K562 (cell line): ENCODE measurements around the gene ATF4. TPM values are rescaled to one million over a fixed set of nuclear protein-coding genes. Genes with fewer than 3 reads are reported as not detected.

Experiments
- ARID1B ChIP-seq: fragments of 450-650 bp; IDR thresholded peaks from 2 replicates; pipeline ENCODE4 v1.6.1; 2016; ENCODE audit warnings: antibody characterized with exemption, mild to moderate bottlenecking, inconsistent platforms
- BRF1 ChIP-seq: IDR thresholded peaks from 3 replicates; pipeline ENCODE4 v1.6.1; 2011; ENCODE audit warnings: borderline replicate concordance, mild to moderate bottlenecking; ENCODE audit not compliant: insufficient read length; ENCODE audit errors: extremely low read depth
- CXXC5 ChIP-seq: fragments of 250-450 bp; sonication (Bioruptor Pico); IDR thresholded peaks from 2 replicates; pipeline ENCODE4 v1.8.0; 2022; ENCODE audit warnings: inconsistent platforms, mild to moderate bottlenecking, moderate library complexity
- GATA2 ChIP-seq: sonication (generic); formaldehyde crosslinking; IDR thresholded peaks from 2 replicates; pipeline ENCODE4 v1.4.0; 2020; ENCODE audit warnings: mild to moderate bottlenecking, missing genetic modification reagents
- GTF2A2 ChIP-seq: IDR thresholded peaks from 2 replicates; pipeline ENCODE4 v1.6.1; 2016; ENCODE audit warnings: mild to moderate bottlenecking, missing genetic modification characterization, missing compliant biosample characterization
- HNRNPK ChIP-seq: fragments of 200-400 bp; formaldehyde crosslinking; IDR thresholded peaks from one replicate; pipeline ENCODE4 v1.6.1; 2018; ENCODE audit warnings: mild to moderate bottlenecking, low read depth, low read length; ENCODE audit not compliant: poor library complexity, severe bottlenecking
- JUNB ChIP-seq: fragments of 450-650 bp; formaldehyde crosslinking; conservative IDR thresholded peaks from 2 replicates; pipeline ENCODE4 v1.4.0; 2020; ENCODE audit warnings: mild to moderate bottlenecking
- KDM5B ChIP-seq: fragments of 200-600 bp; sonication (generic); IDR thresholded peaks from 2 replicates; pipeline ENCODE4 v1.6.1; 2012; ENCODE audit warnings: low read depth, mild to moderate bottlenecking, moderate library complexity, low read length, control low read depth, inconsistent platforms; ENCODE audit not compliant: insufficient replicate concordance
- NBN ChIP-seq: fragments of 450-650 bp; IDR thresholded peaks from 2 replicates; pipeline ENCODE4 v1.6.1; 2016; ENCODE audit warnings: low read depth, mild to moderate bottlenecking
- NCOR1 ChIP-seq: fragments of 450-650 bp; IDR thresholded peaks from 2 replicates; pipeline ENCODE4 v1.6.1; 2016; ENCODE audit warnings: mild to moderate bottlenecking, moderate library complexity
- NFRKB ChIP-seq: fragments of 450-650 bp; IDR thresholded peaks from 2 replicates; pipeline ENCODE4 v1.6.1; 2016; ENCODE audit warnings: low read depth
- RBM17 ChIP-seq: fragments of 200-400 bp; formaldehyde crosslinking; IDR thresholded peaks from 2 replicates; pipeline ENCODE4 v1.6.1; 2017; ENCODE audit warnings: low read depth, mild to moderate bottlenecking, low read length, borderline replicate concordance
- TAF9B ChIP-seq: fragments of 450-650 bp; IDR thresholded peaks from 2 replicates; pipeline ENCODE4 v1.6.1; 2018; ENCODE audit warnings: mild to moderate bottlenecking; ENCODE audit not compliant: partially characterized antibody
- TOE1 ChIP-seq, 2 experiments: fragments of 450-650 bp in 1 of 2; sonication (generic) in 1 of 2; formaldehyde crosslinking in 1 of 2; IDR thresholded peaks; 2 replicates each; pipeline versions ENCODE4 v1.7.1 to v1.8.0; 2016 to 2022; ENCODE audit warnings: borderline replicate concordance in 2 of 2, mild to moderate bottlenecking in 2 of 2, antibody characterized with exemption in 1 of 2, inconsistent platforms in 1 of 2, low read depth in 1 of 2, missing genetic modification reagents in 1 of 2, moderate library complexity in 1 of 2
- XRCC5 ChIP-seq: fragments of 200-400 bp; formaldehyde crosslinking; IDR thresholded peaks from 2 replicates; pipeline ENCODE4 v1.6.1; 2017; ENCODE audit warnings: low read depth, mild to moderate bottlenecking, low read length
- ZC3H11A ChIP-seq: IDR thresholded peaks from 2 replicates; pipeline ENCODE4 v1.6.1; 2012; ENCODE audit warnings: low read depth, low read length, improper control_type of control experiment
- ZNF197 ChIP-seq: fragments of 200-800 bp; sonication (Bioruptor generic); IDR thresholded peaks from 2 replicates; pipeline ENCODE4 v1.6.1; 2016; ENCODE audit warnings: low read depth, missing genetic modification characterization, missing compliant biosample characterization
- ZNF766 ChIP-seq: fragments of 200-800 bp; sonication (Bioruptor generic); conservative IDR thresholded peaks from 2 replicates; pipeline ENCODE4 v1.6.1; 2016; ENCODE audit warnings: missing genetic modification characterization, missing compliant biosample characterization
- ZZZ3 ChIP-seq: fragments of 450-650 bp; IDR thresholded peaks from 2 replicates; pipeline ENCODE4 v1.6.1; 2016; ENCODE audit warnings: antibody characterized with exemption, mild to moderate bottlenecking, moderate library complexity
- polyA plus RNA-seq, 8 experiments: library from polyadenylated mRNA; depleted of rRNA in 4 of 8; stranded (reverse) in 5 of 8; unstranded in 3 of 8; fragments of >200 nt; fragmentation: Nextera tagmentation in 2 of 8; fragmentation: Illumina TruSeq in 1 of 8; extraction: Ambion mirVana in 2 of 8; extraction: Trizol in 1 of 8; gene quantifications; 2 replicates each; pipeline versions ENCODE4 v1.2.1 to v1.2.3, GENCODE V29; 2011 to 2014; ENCODE audit warnings: inconsistent platforms in 1 of 8, missing spikeins in 1 of 8
- total RNA-seq, 7 experiments: library from RNA; depleted of rRNA in 6 of 7; stranded (reverse); fragments of >200 nt in 6 of 7; fragmentation: Illumina TruSeq in 2 of 7; extraction: Trizol in 2 of 7; gene quantifications; 2 replicates each; pipeline versions ENCODE4 v1.2.1 to v1.2.3, GENCODE V29; 2011 to 2021; ENCODE audit warnings: low replicate concordance in 1 of 7
- TF ChIP-seq, protein P1 (sequence below), 2 experiments: fragments of 450-650 bp; IDR thresholded peaks; 2 replicates each; pipeline ENCODE4 v1.6.1; 2018; ENCODE audit warnings: mild to moderate bottlenecking in 2 of 2, low read depth in 1 of 2; ENCODE audit not compliant: partially characterized antibody in 2 of 2
- TF ChIP-seq, protein P2 (sequence below): fragments of 450-650 bp; IDR thresholded peaks from 2 replicates; pipeline ENCODE4 v1.7.1; 2018; ENCODE audit warnings: mild to moderate bottlenecking, low read depth; ENCODE audit not compliant: partially characterized antibody

The ATF4 gene
- total and polyA plus RNA-seq, 9 of the 15 experiments (the other 6 are each of a cell fraction or from before 2014, with no cell fraction given), result 93.1 to 723 (median 355) TPM

DNA sequence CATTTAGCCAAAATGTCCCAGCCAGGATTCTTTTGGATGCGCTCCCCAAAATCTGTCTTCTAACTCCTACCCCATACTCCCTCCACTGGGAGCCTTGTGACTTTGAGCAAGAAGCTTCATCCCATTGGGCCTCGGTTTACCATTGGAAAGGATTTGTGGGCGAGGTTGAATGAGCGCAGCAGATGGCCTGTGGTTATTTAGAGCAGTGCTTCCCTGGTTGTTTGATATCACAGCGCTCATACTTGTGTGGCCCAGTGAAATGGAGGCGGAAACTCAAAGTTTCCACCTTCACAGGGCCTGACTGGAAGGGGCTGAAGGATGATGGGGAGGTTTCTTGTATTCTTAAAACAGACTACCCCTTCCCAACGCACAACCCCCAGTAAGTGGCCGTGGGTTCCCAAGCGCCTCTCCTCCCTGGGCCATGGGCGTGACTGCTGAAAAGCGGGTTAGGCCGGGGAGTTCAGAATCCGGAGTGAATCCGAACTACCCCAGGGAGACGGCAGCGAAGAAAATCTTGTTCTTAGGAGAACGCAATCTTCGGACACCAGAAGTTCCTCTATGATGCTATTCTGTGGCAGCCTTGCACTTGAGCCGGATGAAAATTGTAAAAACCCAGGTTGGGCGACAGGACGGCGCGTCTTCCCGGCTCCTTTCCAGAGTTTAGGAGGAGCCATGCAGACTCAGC lies 1.2 kb upstream of the ATF4 start (continued):
- TF ChIP-seq, protein P1, sequence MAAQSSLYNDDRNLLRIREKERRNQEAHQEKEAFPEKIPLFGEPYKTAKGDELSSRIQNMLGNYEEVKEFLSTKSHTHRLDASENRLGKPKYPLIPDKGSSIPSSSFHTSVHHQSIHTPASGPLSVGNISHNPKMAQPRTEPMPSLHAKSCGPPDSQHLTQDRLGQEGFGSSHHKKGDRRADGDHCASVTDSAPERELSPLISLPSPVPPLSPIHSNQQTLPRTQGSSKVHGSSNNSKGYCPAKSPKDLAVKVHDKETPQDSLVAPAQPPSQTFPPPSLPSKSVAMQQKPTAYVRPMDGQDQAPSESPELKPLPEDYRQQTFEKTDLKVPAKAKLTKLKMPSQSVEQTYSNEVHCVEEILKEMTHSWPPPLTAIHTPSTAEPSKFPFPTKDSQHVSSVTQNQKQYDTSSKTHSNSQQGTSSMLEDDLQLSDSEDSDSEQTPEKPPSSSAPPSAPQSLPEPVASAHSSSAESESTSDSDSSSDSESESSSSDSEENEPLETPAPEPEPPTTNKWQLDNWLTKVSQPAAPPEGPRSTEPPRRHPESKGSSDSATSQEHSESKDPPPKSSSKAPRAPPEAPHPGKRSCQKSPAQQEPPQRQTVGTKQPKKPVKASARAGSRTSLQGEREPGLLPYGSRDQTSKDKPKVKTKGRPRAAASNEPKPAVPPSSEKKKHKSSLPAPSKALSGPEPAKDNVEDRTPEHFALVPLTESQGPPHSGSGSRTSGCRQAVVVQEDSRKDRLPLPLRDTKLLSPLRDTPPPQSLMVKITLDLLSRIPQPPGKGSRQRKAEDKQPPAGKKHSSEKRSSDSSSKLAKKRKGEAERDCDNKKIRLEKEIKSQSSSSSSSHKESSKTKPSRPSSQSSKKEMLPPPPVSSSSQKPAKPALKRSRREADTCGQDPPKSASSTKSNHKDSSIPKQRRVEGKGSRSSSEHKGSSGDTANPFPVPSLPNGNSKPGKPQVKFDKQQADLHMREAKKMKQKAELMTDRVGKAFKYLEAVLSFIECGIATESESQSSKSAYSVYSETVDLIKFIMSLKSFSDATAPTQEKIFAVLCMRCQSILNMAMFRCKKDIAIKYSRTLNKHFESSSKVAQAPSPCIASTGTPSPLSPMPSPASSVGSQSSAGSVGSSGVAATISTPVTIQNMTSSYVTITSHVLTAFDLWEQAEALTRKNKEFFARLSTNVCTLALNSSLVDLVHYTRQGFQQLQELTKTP (IDR thresholded peaks at IDR 0.05; ENCODE audit: low read depth in 1 of 2, partially characterized antibody in 2 of 2), result peak in 1 of 2 experiments; percentile 41
- TF ChIP-seq RBM17 (no peak), GATA2 (no peak), HNRNPK (no peak), TAF9B (peak; percentile 29), NBN (peak; percentile 80; the same call in 1 of the 2 replicates), ZNF197 (CRISPR knock-in tag) (no peak), BRF1 (no peak), NCOR1 (no peak), GTF2A2 (tag) (no peak), JUNB (CRISPR knock-in tag) (no peak), KDM5B (no peak), ZC3H11A (no peak), ARID1B (0 out of 2 replicates have a peak, but pooled peaks have one; percentile 35), CXXC5 (peak; percentile 44; the same call in 1 of the 2 replicates), XRCC5 (0 out of 2 replicates have a peak, but pooled peaks have one; percentile 22), ZNF766 (CRISPR knock-in tag) (no peak), NFRKB (0 out of 2 replicates have a peak, but pooled peaks have one; percentile 32), TOE1 (IDR thresholded peaks at IDR 0.05; ENCODE audit: borderline replicate concordance) (peak; percentile 91), TOE1 (CRISPR knock-in tag; IDR thresholded peaks at IDR 0.05; ENCODE audit: borderline replicate concordance, low read depth) (no peak), ZZZ3 (0 out of 2 replicates have a peak, but pooled peaks have one; percentile 45)
- TF ChIP-seq, protein P2, sequence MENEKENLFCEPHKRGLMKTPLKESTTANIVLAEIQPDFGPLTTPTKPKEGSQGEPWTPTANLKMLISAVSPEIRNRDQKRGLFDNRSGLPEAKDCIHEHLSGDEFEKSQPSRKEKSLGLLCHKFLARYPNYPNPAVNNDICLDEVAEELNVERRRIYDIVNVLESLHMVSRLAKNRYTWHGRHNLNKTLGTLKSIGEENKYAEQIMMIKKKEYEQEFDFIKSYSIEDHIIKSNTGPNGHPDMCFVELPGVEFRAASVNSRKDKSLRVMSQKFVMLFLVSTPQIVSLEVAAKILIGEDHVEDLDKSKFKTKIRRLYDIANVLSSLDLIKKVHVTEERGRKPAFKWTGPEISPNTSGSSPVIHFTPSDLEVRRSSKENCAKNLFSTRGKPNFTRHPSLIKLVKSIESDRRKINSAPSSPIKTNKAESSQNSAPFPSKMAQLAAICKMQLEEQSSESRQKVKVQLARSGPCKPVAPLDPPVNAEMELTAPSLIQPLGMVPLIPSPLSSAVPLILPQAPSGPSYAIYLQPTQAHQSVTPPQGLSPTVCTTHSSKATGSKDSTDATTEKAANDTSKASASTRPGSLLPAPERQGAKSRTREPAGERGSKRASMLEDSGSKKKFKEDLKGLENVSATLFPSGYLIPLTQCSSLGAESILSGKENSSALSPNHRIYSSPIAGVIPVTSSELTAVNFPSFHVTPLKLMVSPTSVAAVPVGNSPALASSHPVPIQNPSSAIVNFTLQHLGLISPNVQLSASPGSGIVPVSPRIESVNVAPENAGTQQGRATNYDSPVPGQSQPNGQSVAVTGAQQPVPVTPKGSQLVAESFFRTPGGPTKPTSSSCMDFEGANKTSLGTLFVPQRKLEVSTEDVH, result peak; percentile 58
